Panc1 (cell line): Measurements from ENCODE around the gene MRAS. TPM values are rescaled to one million over a fixed set of nuclear protein-coding genes. Genes with fewer than 3 reads are reported as not detected.

ENCODE experiments used
- ATAC-seq: fragments of 200-7000 bp; cut with Tn5 transposase; 2 replicates; pipeline ENCODE4 v1.9.1; 2020; ENCODE audit warnings: mild to moderate bottlenecking, moderate library complexity
- BruUV-seq: library from RNA; stranded (reverse); fragments of 400-500 nt; replicated peaks from 2 replicates; lab custom pipeline; 2021; lab: Mats Ljungman, UMichigan
- CTCF ChIA-PET: fragments of 300-600 bp; sonication (Branson Sonifier 250); formaldehyde crosslinking; loops from one replicate; lab custom pipeline; 2022; ENCODE audit warnings: antibody characterized with exemption; lab: Charles Lee
- POLR2A ChIA-PET: fragments of 300-600 bp; sonication (Branson Sonifier 250); formaldehyde crosslinking; loops from one replicate; lab custom pipeline; 2022; ENCODE audit warnings: antibody characterized with exemption; lab: Charles Lee
- DNase-seq: peaks from one replicate; pipeline ENCODE4 v3.0.0-alpha.2; 2010; ENCODE audit warnings: low read depth, low spot score
- H3K27ac ChIP-seq: 2 replicates; pipeline ENCODE4 v1.5.1; 2011; ENCODE audit warnings: mild to moderate bottlenecking, low read length, inconsistent platforms
- H3K27me3 ChIP-seq: fragments of 200-500 bp; sonication (Bioruptor generic); 2 replicates; pipeline ENCODE4 v1.6.0; 2014; ENCODE audit warnings: low read length, inconsistent platforms; ENCODE audit not compliant: control insufficient read depth, insufficient read depth
- H3K36me3 ChIP-seq: fragments of 200-500 bp; sonication (Bioruptor generic); 2 replicates; pipeline ENCODE4 v1.5.1; 2014; ENCODE audit warnings: inconsistent platforms, mild to moderate bottlenecking, low read length, moderate library complexity; ENCODE audit not compliant: control insufficient read depth, insufficient read depth
- H3K4me1 ChIP-seq: 2 replicates; pipeline ENCODE4 v1.5.1; 2011; ENCODE audit warnings: inconsistent platforms, mild to moderate bottlenecking, low read length, moderate library complexity; ENCODE audit not compliant: control insufficient read depth, insufficient read depth
- H3K4me3 ChIP-seq, 2 experiments: 2 replicates each; pipeline ENCODE4 v1.5.1; 2011 to 2012; ENCODE audit warnings: low read depth in 2 of 2, low read length in 2 of 2, mild to moderate bottlenecking in 2 of 2, inconsistent platforms in 1 of 2, moderate library complexity in 1 of 2
- H3K9me3 ChIP-seq: fragments of 200-500 bp; sonication (Bioruptor generic); 2 replicates; pipeline ENCODE4 v1.5.1; 2014; ENCODE audit warnings: low read depth, mild to moderate bottlenecking, inconsistent platforms, low read length, moderate library complexity; ENCODE audit not compliant: control insufficient read depth, insufficient read depth
- CTCF ChIP-seq: fragments of 450-650 bp; IDR thresholded peaks from 2 replicates; pipeline ENCODE4 v1.5.1; 2017; ENCODE audit warnings: mild to moderate bottlenecking
- POLR2AphosphoS5 ChIP-seq: IDR thresholded peaks from 2 replicates; pipeline ENCODE4 v1.6.1; 2012; ENCODE audit warnings: mild to moderate bottlenecking, low read depth, low read length, moderate library complexity
- REST ChIP-seq, 2 experiments: IDR thresholded peaks; 2 replicates each; pipeline ENCODE4 v1.6.1; 2011 to 2012; ENCODE audit warnings: low read depth in 2 of 2, control low read depth in 1 of 2, low read length in 1 of 2, mild to moderate bottlenecking in 1 of 2, moderate library complexity in 1 of 2; ENCODE audit not compliant: insufficient read depth in 1 of 2
- SIN3A ChIP-seq: IDR thresholded peaks from 2 replicates; pipeline ENCODE4 v1.6.1; 2012; ENCODE audit warnings: low read depth, mild to moderate bottlenecking, low read length, moderate library complexity, borderline replicate concordance; ENCODE audit not compliant: insufficient read depth
- TCF7L2 ChIP-seq: IDR thresholded peaks from 2 replicates; pipeline ENCODE4 v1.6.1; 2011; ENCODE audit warnings: mild to moderate bottlenecking, low read depth, low read length, inconsistent platforms
- in situ Hi-C: cut with HindIII; loops from 2 replicates; pipeline ENCODE4 v1.10.0; 2016; ENCODE audit warnings: low sequenced_read_pairs, low pct_unique_long_range_greater_than_20kb
- intact Hi-C: fragments of 100-400 bp; cut with micrococcal nuclease; formaldehyde crosslinking; loops from one replicate; pipeline ENCODE4 v1.10.0; 2022; ENCODE audit not compliant: unreplicated experiment
- total RNA-seq: library from RNA; stranded (reverse); gene quantifications from one replicate; pipeline ENCODE4 v1.2.1, GENCODE V29; 2021; ENCODE audit not compliant: unreplicated experiment

MRAS gene
- total RNA-seq, 1 experiment from 2014 or later, result 14.2 TPM

- no peaks in the 10 kb centered on the region for H3K36me3 ChIP-seq
- ChIA-PET CTCF (no interaction called here), POLR2A (no interaction called here)
- H3K9me3 ChIP-seq, result no peaks in the 10 kb centered on the region
- intact Hi-C loops, result no loop called here
- peaks cover 5% of the 10 kb centered on the region; the same call in 1 of the 2 replicates for H3K4me1 ChIP-seq
- BruUV-seq, result no TSS peak
- no peak for ATAC-seq
- DNase-seq, result no peak
- TF ChIP-seq TCF7L2 (no peak), SIN3A (no peak), REST (IDR thresholded peaks at IDR 0.05; ENCODE audit: insufficient read depth in 1 of 2, low read depth in 2 of 2, low read length in 1 of 2) (no peak), CTCF (no peak), POLR2AphosphoS5 (no peak)
- no peak overlapping the region for H3K27ac ChIP-seq
- H3K4me3 ChIP-seq, result no peak overlapping the region
- H3K27me3 ChIP-seq, result peaks cover 2% of the 10 kb centered on the region; the same call in 1 of the 2 replicates
- in situ Hi-C loops, result no loop called here
Observed at GRCh38 chr3:138344754-138345153, 3.6 kb upstream of the MRAS start.

- no peak for TF ChIP-seq REST (IDR thresholded peaks at IDR 0.05; ENCODE audit: insufficient read depth in 1 of 2, low read depth in 2 of 2, low read length in 1 of 2)
- TF ChIP-seq TCF7L2, result no peak
- no peak for TF ChIP-seq POLR2AphosphoS5
- TF ChIP-seq CTCF, result no peak
- no peak for TF ChIP-seq SIN3A
- H3K9me3 ChIP-seq, result no peaks in the 10 kb centered on the region
- H3K4me3 ChIP-seq, result peak overlapping the region; percentile 68 to 87
- in situ Hi-C loops (no loop called here), intact Hi-C loops (no loop called here)
- DNase-seq (no peak), ATAC-seq (peak; percentile 66)
- no peak overlapping the region for H3K27ac ChIP-seq
- POLR2A ChIA-PET, result interaction anchor here (0.6 to 1.1 kb wide), 2 partner anchors 23 to 144 kb away, joined by 4 to 13 read pairs; no protein-coding TSS in a partner anchor
- H3K4me1 ChIP-seq, result peaks cover 5% of the 10 kb centered on the region; the same call in 1 of the 2 replicates
- H3K36me3 ChIP-seq, result no peaks in the 10 kb centered on the region
- CTCF ChIA-PET, result no interaction called here
- no peaks in the 10 kb centered on the region for H3K27me3 ChIP-seq
- no TSS peak for BruUV-seq
Observed at GRCh38 chr3:138348754-138349739, 668 bp downstream of the MRAS start.
